Measurements from ENCODE around the gene TRIM69.
"Not testable (repeated sequence)": the region's sequence is repeated elsewhere in the genome, so short reads cannot be mapped to it uniquely, and the experiment has no call there.

GRCh38 chr15:44784918-44785274, 48.6 kb downstream of the TRIM69 start:
- TF ChIP-seq, protein P1, sequence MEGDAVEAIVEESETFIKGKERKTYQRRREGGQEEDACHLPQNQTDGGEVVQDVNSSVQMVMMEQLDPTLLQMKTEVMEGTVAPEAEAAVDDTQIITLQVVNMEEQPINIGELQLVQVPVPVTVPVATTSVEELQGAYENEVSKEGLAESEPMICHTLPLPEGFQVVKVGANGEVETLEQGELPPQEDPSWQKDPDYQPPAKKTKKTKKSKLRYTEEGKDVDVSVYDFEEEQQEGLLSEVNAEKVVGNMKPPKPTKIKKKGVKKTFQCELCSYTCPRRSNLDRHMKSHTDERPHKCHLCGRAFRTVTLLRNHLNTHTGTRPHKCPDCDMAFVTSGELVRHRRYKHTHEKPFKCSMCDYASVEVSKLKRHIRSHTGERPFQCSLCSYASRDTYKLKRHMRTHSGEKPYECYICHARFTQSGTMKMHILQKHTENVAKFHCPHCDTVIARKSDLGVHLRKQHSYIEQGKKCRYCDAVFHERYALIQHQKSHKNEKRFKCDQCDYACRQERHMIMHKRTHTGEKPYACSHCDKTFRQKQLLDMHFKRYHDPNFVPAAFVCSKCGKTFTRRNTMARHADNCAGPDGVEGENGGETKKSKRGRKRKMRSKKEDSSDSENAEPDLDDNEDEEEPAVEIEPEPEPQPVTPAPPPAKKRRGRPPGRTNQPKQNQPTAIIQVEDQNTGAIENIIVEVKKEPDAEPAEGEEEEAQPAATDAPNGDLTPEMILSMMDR (conservative IDR thresholded peaks at IDR 0.05 in 1 of 2, IDR thresholded peaks at IDR 0.05 in 1 of 2; ENCODE audit: extremely low read depth in 1 of 2, insufficient read depth in 1 of 2, low read depth in 1 of 2, low read length in 2 of 2): peak in 1 of 2 donors; percentile 0
- TF ChIP-seq EZH2 (IDR thresholded peaks at IDR 0.05; ENCODE audit: borderline replicate concordance, low read length): not testable (repeated sequence)

Measured in mammary epithelial cell (primary cell).